Measurements from ENCODE around the gene GLUL. TPM values are rescaled to one million over a fixed set of nuclear protein-coding genes. Genes with fewer than 3 reads are reported as not detected.

GLUL gene
- total RNA-seq, 4 donors from 2014 or later, result 4,746 to 22,010 (median 11,052) TPM

DNA sequence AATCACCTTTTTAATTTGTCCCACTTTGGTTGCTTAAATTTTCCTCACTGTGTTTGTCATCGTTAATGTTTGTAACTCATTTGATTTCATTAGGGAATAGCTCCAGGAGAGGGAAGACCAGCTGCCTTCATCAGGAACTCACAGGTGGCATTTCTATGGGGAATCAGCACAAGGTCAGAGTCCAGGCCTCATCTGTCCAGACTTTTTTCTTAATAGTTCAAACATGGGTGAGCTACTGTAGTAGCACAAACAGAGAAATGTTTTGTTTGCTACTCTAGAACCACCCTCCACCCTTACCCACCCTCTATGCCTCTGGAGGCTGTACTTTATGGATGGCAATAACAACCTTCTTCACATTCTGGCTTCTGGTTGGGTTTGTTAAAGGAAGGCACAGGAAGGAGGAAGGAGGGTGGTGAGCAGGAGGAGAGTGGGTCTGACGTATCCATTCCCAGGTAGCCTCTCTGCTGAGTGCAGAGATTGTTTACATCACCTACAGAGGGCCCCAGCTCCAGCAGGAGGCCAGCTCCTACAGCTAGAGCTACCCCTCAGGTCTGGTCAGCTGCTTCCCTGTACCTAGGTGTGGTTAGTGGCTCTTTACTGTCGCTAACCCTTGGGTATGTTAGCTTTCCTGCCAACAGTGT is 17.0 kb upstream of the GLUL start:
- ATAC-seq (no peak), DNase-seq (no peak)
- no peaks in the 10 kb centered on the region for H3K36me3 ChIP-seq
- TF ChIP-seq POLR2A (IDR thresholded peaks at IDR 0.05), result no peak
- TF ChIP-seq, protein P1, sequence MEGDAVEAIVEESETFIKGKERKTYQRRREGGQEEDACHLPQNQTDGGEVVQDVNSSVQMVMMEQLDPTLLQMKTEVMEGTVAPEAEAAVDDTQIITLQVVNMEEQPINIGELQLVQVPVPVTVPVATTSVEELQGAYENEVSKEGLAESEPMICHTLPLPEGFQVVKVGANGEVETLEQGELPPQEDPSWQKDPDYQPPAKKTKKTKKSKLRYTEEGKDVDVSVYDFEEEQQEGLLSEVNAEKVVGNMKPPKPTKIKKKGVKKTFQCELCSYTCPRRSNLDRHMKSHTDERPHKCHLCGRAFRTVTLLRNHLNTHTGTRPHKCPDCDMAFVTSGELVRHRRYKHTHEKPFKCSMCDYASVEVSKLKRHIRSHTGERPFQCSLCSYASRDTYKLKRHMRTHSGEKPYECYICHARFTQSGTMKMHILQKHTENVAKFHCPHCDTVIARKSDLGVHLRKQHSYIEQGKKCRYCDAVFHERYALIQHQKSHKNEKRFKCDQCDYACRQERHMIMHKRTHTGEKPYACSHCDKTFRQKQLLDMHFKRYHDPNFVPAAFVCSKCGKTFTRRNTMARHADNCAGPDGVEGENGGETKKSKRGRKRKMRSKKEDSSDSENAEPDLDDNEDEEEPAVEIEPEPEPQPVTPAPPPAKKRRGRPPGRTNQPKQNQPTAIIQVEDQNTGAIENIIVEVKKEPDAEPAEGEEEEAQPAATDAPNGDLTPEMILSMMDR (IDR thresholded peaks at IDR 0.05 in 4 of 5, conservative IDR thresholded peaks at IDR 0.05 in 1 of 5), result no peak
- in situ Hi-C loops (cut with MboI; ENCODE audit: low sequenced_read_pairs in 4 of 4) (loop anchor here in 1 of 4 donors (25.0 kb wide), 1 partner anchor 921 kb away; the partner anchor contains the start of gene CACNA1E), intact Hi-C loops (cut with DNase I; ENCODE audit: low total_unique reads) (no loop called here)
- H3K27me3 ChIP-seq, result no peaks in the 10 kb centered on the region
- H3K4me3 ChIP-seq, result no peak overlapping the region
- H3K9me3 ChIP-seq, result no peaks in the 10 kb centered on the region
- H3K4me1 ChIP-seq, result peaks cover 10 to 13% of the 10 kb centered on the region in 2 donors
- no peak overlapping the region for H3K27ac ChIP-seq

DNA sequence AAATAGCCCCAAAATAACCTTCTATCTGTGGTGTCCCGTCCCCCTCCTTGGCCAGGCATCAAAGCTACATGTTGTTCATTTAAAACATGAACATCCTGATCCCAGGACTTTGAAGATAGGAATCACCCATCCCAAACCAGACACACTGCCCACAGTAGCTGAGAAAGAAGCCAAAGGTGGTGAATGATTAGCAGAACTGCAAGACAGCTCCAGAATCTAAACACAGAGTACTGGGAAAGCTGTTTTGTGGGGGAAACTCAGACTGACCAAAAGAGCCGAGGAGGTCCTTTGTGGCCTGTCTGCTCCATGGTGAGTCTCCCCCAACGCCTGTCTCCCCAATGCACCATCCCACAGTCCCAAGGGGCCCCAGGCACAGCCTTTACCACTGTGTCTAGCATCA is 16.1 kb upstream of the GLUL start:
- in situ Hi-C loops (cut with MboI; ENCODE audit: low sequenced_read_pairs in 4 of 4) (loop anchor here in 1 of 4 donors (25.0 kb wide), 1 partner anchor 920 kb away; the partner anchor contains the start of gene CACNA1E), intact Hi-C loops (cut with DNase I; ENCODE audit: low total_unique reads) (no loop called here)
- no peak for DNase-seq
- Histone ChIP-seq H3K36me3 (no peaks in the 10 kb centered on the region), H3K4me1 (peaks cover 10 to 13% of the 10 kb centered on the region in 2 donors), H3K27me3 (no peaks in the 10 kb centered on the region), H3K27ac (no peak overlapping the region), H3K4me3 (no peak overlapping the region), H3K9me3 (no peaks in the 10 kb centered on the region)
- TF ChIP-seq POLR2A (IDR thresholded peaks at IDR 0.05), result no peak
- TF ChIP-seq, protein P1 (IDR thresholded peaks at IDR 0.05 in 4 of 5, conservative IDR thresholded peaks at IDR 0.05 in 1 of 5), result no peak
- no peak for ATAC-seq

DNA sequence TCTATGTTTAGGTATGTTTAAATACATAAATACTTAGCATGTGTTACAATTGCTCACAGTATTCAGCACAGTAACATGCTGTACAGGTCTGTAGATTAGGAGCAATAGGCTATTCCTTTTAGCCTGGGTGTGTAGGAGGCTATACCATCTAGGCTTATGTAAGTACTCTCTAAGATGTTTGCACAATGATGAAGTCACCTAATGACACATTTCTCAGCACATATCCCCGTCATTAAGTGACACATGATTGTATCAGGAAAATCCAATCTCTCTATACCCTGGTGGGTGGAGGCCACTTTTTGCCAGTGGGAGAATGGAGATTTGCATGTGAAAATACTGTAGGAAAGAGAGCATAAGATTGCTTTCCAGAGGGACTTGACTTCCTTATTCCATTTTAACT is 14.4 kb upstream of the GLUL start:
- H3K27ac ChIP-seq, result no peak overlapping the region
- H3K9me3 ChIP-seq, result no peaks in the 10 kb centered on the region
- intact Hi-C loops (cut with DNase I; ENCODE audit: low total_unique reads), result no loop called here
- no peaks in the 10 kb centered on the region for H3K27me3 ChIP-seq
- peaks cover 9 to 11% of the 10 kb centered on the region in 2 donors for H3K4me1 ChIP-seq
- ATAC-seq (no peak), DNase-seq (no peak)
- no peaks in the 10 kb centered on the region for H3K36me3 ChIP-seq
- no peak for TF ChIP-seq POLR2A (IDR thresholded peaks at IDR 0.05)
- TF ChIP-seq, protein P1 (IDR thresholded peaks at IDR 0.05 in 4 of 5, conservative IDR thresholded peaks at IDR 0.05 in 1 of 5), result no peak
- no peak overlapping the region for H3K4me3 ChIP-seq
- in situ Hi-C loops (cut with MboI; ENCODE audit: low sequenced_read_pairs in 4 of 4), result loop anchor here in 1 of 4 donors (25.0 kb wide), 1 partner anchor 919 kb away; the partner anchor contains the start of gene CACNA1E

DNA sequence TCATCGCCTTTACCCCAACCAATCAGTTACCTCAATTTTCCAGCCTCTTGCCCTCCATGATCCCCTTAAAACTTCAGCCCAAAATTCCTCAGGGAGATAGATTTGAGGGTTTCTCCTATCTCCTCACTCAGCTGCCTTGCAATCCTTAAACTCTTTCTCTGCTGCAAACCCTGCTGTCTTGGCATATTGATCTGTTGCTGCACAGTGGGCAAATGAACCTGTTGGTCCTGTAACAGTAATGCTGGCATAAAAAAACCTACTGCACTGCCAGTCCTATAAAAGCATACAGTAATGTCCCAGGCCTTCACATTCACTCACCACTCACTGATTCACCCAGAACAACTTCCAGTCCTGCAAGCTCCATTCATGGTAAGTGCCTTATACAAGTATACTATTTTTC is 14.0 kb upstream of the GLUL start:
- H3K27me3 ChIP-seq, result no peaks in the 10 kb centered on the region
- H3K4me1 ChIP-seq, result peaks cover 5 to 7% of the 10 kb centered on the region in 2 donors
- no peaks in the 10 kb centered on the region for H3K9me3 ChIP-seq
- no peak overlapping the region for H3K27ac ChIP-seq
- ATAC-seq (no peak), DNase-seq (no peak)
- in situ Hi-C loops (cut with MboI; ENCODE audit: low sequenced_read_pairs in 4 of 4), result loop anchor here in 1 of 4 donors (25.0 kb wide), 1 partner anchor 918 kb away; the partner anchor contains the start of gene CACNA1E
- H3K4me3 ChIP-seq, result no peak overlapping the region
- no peaks in the 10 kb centered on the region for H3K36me3 ChIP-seq
- TF ChIP-seq POLR2A (IDR thresholded peaks at IDR 0.05), result no peak
- TF ChIP-seq, protein P1 (IDR thresholded peaks at IDR 0.05 in 4 of 5, conservative IDR thresholded peaks at IDR 0.05 in 1 of 5), result no peak
- intact Hi-C loops (cut with DNase I; ENCODE audit: low total_unique reads), result no loop called here

Measured in gastrocnemius medialis (tissue), 4 donors.